ENCODE measurements around the gene TAOK3. TPM values are rescaled to one million over a fixed set of nuclear protein-coding genes. Genes with fewer than 3 reads are reported as not detected.

Gene TAOK3
- total and polyA plus RNA-seq, 2 of the 8 experiments (the other 6 are each of a cell fraction or from before 2014, with no cell fraction given) = 5.2 to 9.3 TPM

- Histone ChIP-seq H3K9me3 (ENCODE audit: insufficient read depth in 2 of 2, low read depth in 1 of 2, low read length in 1 of 2) (no peaks in the 10 kb centered on the region), H4K20me1 (replicated peaks in 1 of 2; ENCODE audit: control insufficient read depth in 1 of 2, insufficient read depth in 2 of 2, low read length in 2 of 2) (no peaks in the 10 kb centered on the region), H3K14ac (ENCODE audit: insufficient read length) (no peak overlapping the region), H3K27ac (ENCODE audit: low read depth, low read length) (no peak overlapping the region), H4K91ac (replicated peaks; ENCODE audit: insufficient read length, low read length) (no peak overlapping the region), H2BK12ac (ENCODE audit: low read depth, low read length) (no peak overlapping the region), H2BK15ac (ENCODE audit: low read length) (no peak overlapping the region), H3K18ac (ENCODE audit: extremely low read depth, low read length) (no peak overlapping the region), H3K23ac (ENCODE audit: insufficient read length) (no peak overlapping the region), H2BK5ac (ENCODE audit: low read depth, low read length) (no peak overlapping the region), H3K4me3 (ENCODE audit: extremely low read depth in 1 of 4, insufficient read depth in 2 of 4, low read depth in 3 of 4, low read length in 4 of 4) (no peak overlapping the region), H3K4ac (replicated peaks; ENCODE audit: insufficient read length, low read depth, low read length) (no peak overlapping the region), H3K79me2 (ENCODE audit: control insufficient read depth in 1 of 2, insufficient read depth in 2 of 2, low read length in 2 of 2) (no peaks in the 10 kb centered on the region), H2AFZ (ENCODE audit: low read length) (no peak overlapping the region), H2BK120ac (replicated peaks; ENCODE audit: low read depth, low read length) (no peak overlapping the region), H3K27me3 (replicated peaks in 1 of 4; ENCODE audit: control insufficient read depth in 3 of 4, extremely low read depth in 1 of 4, insufficient read depth in 3 of 4, low read length in 3 of 4) (no peaks in the 10 kb centered on the region), H2BK20ac (ENCODE audit: low read length) (no peak overlapping the region), H4K5ac (ENCODE audit: insufficient read length, low read depth, low read length) (no peak overlapping the region), H3K4me2 (ENCODE audit: insufficient read depth in 1 of 2, low read depth in 2 of 2, low read length in 2 of 2) (no peak overlapping the region), H2AK5ac (ENCODE audit: low read depth, low read length) (no peak overlapping the region), H3K56ac (replicated peaks; ENCODE audit: insufficient read length, low read depth, low read length) (no peak overlapping the region), H3K23me2 (ENCODE audit: low read depth, low read length) (peaks cover 1% of the 10 kb centered on the region; the same call in 1 of the 2 replicates), H3K36me3 (ENCODE audit: control insufficient read depth in 2 of 4, insufficient read depth in 4 of 4, low read length in 3 of 4) (no peaks in the 10 kb centered on the region; a peak in 1 of 8 replicates), H3K4me1 (replicated peaks in 1 of 4; ENCODE audit: control insufficient read depth in 3 of 4, insufficient read depth in 4 of 4, low read length in 3 of 4) (peaks cover 0 to 4% (median 3%) of the 10 kb centered on the region in 4 experiments; a peak in 5 of 7 replicates), H3K9ac (replicated peaks in 1 of 4; ENCODE audit: extremely low read depth in 1 of 4, low read depth in 3 of 4, low read length in 3 of 4) (no peak overlapping the region), H4K8ac (ENCODE audit: extremely low read depth, insufficient read depth, low read length) (no peak overlapping the region), H3K79me1 (ENCODE audit: low read depth, low read length) (no peaks in the 10 kb centered on the region)
- ChIA-PET CTCF (ENCODE audit: partially characterized antibody) (interaction anchor here (1.2 to 3.4 kb wide), 2 partner anchors 13 to 73 kb away, joined by 3 to 13 read pairs; no protein-coding TSS in a partner anchor), POLR2A (ENCODE audit: partially characterized antibody) (no interaction called here)
- FAIRE-seq (no peak), DNase-seq (ENCODE audit: low read depth in 1 of 2, low spot score in 2 of 2) (no peak)
- TF ChIP-seq TBP (IDR thresholded peaks at IDR 0.05; ENCODE audit: low read depth, low read length) (no peak), POU5F1 (IDR thresholded peaks at IDR 0.05; ENCODE audit: low read depth, low read length) (no peak)
- 87% methylated on average over 6 of the region's 6 CpGs; no CpG with 5 or more reads in 1 of the 2 experiments for WGBS, 2 experiments (ENCODE audit: extremely low coverage in 1 of 2, insufficient coverage in 1 of 2, insufficient read length in 1 of 2, insufficient replicate concordance in 2 of 2, low coverage in 1 of 2, low lambda C conversion rate in 2 of 2, missing lambda C conversion rate in 1 of 2)
These were observed 178.7 kb downstream of the TAOK3 start for GRCh38 chr12:118193958-118194357.
